Dedifferentiated amniotic fluid mesenchymal stem cell (primary cell): Measurements from ENCODE around the gene CADM2.

ENCODE experiments used
- DNase-seq: peaks from one replicate; pipeline ENCODE4 v3.0.0-alpha.2; 2016; ENCODE audit errors: extremely low spot score

Gene CADM2

DNA sequence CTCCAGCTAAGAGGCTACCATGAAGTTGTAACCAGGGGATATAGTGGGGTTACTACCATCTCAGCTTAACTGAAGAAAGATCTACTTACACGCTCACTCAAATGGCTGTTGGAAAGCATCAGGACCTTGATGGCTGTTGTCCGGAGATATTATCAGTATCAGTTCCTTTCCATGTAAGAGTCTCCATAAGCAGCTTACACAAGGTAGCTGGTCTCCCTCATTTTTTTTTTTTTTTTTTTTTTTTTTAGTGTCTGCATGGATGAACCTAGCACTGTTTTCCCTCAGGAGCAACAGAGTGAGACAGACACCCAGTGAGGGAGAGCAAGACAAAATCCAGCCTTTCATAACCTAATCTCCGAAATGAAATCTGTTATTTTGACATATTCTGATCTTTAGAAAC is 230.9 kb downstream of the CADM2 start:
- no peak for DNase-seq

DNA sequence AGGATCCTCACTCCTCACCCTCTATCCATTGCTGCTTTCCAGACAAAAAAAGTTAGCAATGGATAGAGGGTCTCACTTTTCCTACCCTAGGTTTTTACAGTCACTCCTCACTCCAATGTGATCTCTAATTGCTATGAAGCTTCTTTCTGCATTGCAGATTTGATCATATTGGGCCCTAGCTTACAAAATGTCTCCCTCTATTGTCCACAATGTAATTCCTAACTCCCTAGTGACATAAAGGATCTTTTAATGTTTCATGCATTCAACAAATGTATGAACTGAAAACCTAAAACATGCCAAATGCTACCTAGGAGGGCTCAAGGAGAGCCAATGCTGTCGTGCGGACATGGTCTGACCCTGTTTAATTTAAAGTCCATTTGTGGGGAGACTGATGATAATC is 234.8 kb downstream of the CADM2 start:
- no peak for DNase-seq

DNA sequence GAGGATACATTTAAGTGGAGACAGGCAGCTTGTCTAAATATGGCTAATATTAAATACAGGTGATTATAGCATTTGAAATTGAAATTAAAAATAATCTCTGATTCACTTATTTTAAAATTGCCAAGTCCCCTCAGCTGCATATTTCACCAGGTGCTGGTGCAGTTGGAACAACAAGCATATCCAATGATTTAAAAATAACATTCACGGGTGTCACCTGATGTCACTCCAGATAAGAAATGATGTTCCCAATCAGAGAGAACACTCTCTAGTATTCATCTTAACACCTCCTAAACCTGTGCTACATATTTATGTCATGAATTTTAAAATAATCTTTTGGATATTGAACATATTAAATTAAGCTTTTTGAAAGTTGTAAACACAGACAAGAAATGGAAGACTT is 249.9 kb downstream of the CADM2 start:
- no peak for DNase-seq

DNA sequence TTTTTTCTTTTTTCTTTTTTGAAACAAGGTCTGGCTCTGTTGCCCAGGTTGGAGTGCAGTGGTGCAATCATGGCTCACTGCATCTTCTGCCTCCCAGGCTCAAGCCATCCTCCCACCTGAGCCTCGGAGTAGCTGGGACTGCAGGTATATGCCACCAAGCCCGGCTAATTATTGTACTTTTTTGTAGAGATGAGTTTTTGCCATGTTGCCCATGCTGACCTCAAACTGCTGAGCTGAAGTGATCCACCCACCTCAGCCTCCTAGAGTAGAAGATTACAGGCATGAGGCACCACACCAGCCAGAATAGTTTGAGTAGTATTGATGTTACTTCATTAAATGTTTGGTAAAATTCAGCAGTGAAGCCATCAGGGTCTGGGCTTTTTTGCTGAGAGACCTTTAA is 251.8 kb downstream of the CADM2 start:
- no peak for DNase-seq

DNA sequence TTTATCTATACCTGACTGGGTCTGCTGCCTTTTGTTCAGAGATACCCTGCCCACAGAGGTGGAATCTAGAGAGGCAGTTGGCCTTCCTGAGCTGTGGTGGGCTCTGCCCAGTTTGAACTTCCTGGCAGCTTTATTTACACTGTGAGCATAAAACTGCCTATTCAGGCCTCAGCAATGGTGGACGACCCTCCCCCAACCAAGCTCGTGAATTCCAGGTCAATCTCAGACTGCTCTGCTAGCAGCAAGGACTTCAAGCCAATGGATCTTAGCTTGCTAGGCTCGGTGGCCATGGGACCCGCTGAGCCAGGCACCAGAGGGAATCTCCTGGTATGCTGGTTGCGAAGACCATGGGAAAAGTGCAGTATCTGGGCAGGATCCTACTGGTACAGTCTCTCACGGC is 270.2 kb downstream of the CADM2 start:
- DNase-seq = no peak

DNA sequence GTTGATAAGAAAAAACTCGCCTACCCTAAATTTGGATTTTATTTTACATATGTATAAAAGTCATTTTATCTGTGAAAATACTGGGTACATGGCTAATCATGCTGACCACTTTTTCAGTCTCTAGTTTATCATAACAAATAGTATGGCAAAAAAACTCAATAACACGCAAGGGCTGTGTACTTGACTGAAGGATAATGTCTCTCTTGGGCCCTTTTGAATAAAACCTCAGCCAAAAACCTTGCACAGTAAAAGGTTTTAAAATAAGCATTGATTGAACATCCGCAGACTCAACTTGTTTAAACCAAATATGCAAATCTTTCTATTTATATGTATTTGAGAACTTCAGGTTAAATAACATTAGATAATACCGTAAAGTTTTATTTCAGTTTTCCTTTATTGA is 285.3 kb downstream of the CADM2 start:
- DNase-seq = no peak

DNA sequence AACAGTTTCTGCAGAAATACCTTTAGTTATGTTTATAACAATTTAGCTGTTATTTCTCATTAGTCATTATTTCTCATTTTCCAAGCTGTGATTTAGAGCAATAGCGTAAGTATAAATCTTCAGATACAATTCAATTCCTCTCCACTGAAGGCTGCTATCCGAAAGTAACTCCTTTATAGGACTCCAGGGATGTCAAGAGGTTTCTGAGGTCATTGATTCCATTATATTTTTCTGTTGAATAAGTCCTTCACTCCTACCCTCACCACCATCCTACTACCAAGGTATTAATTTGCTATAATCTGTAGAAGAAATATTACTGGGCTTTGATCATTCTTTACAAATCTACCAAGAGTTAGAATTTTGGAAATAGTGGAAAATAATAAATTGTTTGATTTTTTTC is 285.7 kb downstream of the CADM2 start:
- no peak for DNase-seq

DNA sequence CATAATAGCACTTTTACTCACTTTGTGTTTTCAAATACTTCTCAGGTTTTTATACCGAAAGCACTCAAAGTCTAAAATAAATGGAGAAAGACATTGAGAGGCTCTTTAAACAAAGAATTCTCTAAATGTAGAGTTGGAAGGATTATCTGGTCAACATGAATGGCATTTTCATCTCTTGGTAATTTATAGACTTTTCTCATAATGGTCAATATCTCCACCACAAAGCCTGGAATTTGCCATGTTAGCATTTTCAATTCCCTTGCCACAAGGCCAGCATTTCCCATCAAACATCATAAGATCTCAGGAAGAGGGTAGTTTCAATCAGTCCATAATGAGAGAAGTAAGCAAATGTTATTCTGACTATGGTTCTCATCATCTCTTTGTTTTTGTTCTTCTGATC is 293.0 kb downstream of the CADM2 start:
- no peak for DNase-seq

DNA sequence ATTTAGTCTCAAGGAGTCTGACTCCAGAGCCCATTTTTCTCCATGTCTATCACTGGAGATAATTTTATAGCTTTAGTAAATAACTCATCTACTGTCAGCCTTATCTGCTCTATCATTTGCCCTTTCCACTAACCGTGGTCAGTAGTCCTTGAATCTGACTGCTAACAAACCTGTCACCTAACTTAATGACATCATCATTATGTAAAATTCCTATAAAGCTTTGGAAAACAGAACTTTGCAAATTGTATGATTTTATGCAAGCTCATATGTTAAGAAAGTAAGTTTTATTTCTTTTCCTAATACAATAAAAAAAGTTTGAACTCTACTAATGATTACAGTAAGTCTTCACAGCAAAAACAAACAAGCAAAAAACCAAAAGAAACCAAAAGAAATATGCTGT is 293.9 kb downstream of the CADM2 start:
- DNase-seq = no peak

DNA sequence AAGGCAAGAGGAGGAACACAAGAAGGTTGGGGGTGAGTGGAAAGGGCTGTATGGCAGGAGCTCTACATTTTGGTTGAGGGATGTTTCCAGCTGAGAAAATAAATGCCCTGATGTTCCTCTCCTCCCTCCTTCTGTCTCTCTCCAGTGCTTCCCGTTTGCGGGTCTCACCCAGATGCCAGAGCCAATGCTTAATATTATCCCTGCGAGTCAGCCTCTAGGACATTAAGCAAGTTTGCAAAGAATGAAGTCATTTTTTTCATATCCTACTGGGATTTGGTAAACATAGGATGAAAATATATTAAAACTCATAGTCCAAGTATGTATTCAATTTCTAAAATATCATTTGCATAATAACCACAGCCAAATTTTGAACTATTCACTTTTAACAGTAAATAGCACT is 295.9 kb downstream of the CADM2 start:
- no peak for DNase-seq

DNA sequence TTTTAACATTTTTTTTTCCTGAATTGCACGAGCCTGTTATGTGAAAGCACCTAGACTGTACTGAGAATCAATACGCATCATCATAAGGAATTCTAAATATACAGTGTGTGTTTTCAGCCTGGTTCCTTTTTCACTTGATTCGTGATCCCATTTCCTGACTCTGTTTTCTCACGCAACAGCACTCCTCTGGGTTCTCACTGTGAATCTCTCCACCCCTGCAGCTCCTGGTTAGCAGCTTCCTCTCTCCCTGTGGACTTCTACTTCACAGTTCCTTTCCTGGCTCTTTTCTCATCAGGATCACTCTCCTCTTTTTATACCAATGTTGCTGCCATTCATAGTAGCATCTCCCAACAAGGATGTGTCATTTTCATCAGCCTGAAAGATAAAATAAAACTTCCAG is 297.2 kb downstream of the CADM2 start:
- DNase-seq = no peak

DNA sequence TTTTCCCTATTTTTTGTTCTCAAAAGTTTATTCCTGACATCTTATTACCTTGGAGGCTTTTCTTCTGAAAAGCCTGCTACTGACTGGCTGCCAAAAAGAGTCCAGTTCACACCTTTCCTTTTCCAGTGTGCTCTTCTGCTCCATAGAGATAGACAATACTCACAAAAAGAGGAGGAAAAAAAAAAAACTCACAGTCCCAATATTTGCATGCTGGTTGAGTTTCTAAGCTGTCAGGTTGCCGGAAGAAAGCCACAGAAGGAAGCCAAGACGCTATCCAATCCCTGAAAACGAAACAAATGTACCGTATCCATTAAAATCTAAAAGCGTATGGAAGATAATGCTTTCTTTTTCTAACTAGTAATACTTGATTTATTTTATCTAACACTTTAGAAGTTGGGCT is 299.5 kb downstream of the CADM2 start:
- DNase-seq = no peak

DNA sequence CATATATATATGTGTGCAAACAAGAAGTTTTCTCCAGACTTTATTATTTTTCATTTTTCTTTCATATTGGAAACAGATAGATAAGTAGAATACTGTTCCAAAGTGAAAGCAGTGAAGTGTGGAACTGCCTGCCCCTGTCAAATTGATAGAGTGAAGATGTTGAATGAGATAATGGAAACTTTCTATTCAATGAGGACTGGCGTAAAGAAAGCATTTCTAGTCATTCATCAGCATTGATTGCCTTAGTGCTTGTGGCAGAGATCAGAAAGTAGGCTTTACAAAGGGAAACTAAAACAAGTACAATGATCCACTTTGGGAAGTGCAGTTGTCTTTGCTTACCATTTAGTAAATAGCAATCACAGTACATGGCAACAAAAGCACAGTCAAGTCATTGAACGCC is 300.0 kb downstream of the CADM2 start:
- DNase-seq = no peak

DNA sequence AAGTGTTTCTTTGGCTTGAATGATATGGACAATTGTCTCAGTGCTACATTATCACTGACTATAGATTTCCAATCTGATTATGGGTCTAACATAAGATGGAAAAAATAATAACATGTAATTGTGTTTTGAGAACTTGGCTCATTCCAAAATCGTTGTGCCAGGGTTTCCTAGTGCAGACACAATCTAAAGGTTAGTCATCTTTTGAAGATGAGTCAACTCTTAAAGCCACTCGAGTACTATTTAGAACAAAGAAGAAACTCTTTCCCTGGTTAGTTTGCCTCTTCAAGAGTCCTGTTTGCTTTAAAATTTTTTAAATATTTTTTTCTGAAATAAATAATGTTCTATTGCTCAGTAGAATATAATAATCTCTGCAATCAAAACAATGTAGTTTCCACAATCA is 301.0 kb downstream of the CADM2 start:
- DNase-seq = no peak

DNA sequence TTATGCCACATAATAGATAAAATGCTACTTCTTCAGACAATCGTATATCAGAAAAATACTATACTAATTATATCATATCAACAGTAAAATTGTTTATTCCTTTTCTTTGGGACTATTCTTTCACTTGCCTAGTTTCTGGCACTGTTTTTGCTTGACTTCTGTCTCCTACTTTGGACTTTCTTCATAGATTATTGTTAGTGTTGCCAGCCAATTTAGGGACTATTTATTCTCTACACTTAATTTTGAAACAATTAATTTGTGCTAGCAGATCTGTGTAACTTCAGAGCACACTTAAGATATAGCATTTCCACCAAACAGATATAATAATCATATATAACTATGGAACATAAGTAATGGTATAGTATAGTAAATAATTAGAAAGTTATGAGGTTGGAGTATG is 305.6 kb downstream of the CADM2 start:
- no peak for DNase-seq

DNA sequence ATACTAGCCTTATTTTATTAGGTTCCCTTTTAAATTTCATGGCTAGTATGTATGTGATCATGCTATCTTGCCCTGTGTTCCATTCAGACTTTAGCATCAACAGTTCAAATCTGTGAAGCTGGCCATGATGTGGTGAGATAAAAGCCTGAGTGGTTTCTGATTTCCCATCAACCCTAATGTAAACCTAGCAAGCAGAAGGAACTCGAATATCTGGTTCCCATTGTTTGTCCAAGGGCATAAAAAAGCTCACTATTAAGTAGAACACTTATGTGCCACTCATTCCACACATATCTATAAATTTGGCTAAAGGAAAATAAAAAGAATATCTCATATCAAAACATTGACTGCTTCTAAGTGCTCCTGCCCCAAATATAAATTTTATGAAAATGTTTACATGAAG is 311.7 kb downstream of the CADM2 start:
- DNase-seq = no peak

DNA sequence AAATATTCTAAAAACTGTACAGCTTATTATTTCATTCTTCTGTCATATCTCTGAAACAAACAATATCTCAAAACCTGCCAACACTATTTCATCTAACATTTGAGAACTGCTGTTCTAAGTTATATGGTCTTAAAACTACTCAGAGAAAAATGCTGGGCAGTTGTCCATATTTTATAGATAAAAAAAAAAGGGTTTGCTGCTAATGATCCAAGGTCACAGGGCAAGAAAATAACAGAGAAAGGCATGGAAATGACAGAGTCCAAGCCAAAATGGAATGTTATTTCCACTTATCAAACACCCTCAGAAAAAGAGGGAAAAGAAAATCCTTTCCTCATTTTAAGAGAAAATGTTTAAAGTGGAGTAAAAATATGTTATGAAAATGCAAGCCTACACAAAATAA is 313.1 kb downstream of the CADM2 start:
- DNase-seq = no peak

DNA sequence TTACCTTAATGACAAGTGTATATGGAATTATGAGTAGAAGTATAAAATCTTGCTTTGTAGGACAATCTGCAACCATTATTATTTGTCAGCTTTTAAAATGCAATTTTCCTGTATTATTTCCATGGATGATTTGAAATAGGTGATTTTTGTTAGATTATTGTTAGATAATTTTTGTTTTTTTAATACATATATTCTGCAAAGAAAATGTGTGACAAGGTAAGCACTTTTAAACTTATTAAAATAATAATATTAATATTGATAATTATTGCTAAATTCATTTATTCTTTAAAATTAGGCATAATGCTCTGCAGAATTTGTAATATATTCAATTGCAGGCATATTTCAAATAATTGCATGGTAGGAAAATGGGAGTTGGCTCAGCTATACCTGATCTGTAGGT is 329.5 kb downstream of the CADM2 start:
- no peak for DNase-seq

DNA sequence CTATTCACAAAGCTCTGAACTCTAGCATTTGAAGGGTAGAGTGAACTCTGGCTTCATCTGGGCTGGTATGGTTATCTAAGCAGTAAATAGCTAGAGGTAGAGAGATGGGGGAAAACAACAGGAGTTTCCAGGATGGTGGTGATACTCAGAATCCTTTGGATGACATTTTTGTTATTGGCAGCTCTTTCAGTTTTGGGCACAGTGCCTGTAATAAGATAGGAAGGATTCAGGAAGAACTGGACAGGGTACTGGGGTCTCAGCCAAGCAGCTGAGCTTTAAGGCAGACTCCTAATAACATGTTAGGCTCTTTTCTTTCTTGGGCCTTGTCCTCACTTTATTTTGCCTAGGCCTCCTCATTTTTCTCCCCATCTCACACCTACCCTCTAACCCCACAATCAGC is 338.5 kb downstream of the CADM2 start:
- no peak for DNase-seq

DNA sequence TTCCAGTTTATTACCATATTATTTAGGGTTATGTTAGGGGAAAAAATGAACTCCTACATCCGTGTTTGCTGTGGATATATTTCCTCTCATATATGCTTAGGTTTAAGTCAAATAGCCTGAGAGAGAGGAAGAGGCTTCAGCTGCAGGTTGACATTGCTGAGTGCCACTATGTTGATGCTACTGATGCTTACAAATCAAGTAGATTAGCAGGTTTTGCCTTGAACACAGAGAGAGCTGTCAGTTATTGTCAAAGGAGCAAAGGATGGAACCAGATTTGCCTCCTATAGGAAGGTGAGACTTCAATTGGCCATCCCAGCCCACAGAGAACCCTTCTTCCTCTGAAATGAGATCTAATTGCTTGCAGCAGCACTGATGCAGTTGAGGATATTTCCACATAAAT is 339.2 kb downstream of the CADM2 start:
- no peak for DNase-seq

DNA sequence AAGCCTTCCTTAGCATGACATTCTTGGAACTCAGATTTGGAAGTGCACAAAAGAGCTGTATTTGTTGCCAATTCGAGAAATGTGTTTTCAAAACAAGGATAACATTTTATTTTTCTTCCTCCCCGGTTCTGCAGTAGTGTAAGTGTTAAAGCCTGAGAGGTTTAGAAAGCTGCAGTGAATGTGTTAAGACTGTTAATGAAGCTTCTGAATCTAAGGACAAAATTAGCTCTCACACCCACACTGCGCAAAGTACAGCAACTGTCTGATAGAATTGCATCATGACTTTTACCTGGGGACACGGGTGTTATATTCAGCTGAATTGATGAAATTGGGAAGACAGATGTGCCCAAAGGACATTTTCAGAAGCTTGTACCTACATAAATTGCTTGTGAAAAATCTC is 344.4 kb downstream of the CADM2 start:
- DNase-seq = no peak

DNA sequence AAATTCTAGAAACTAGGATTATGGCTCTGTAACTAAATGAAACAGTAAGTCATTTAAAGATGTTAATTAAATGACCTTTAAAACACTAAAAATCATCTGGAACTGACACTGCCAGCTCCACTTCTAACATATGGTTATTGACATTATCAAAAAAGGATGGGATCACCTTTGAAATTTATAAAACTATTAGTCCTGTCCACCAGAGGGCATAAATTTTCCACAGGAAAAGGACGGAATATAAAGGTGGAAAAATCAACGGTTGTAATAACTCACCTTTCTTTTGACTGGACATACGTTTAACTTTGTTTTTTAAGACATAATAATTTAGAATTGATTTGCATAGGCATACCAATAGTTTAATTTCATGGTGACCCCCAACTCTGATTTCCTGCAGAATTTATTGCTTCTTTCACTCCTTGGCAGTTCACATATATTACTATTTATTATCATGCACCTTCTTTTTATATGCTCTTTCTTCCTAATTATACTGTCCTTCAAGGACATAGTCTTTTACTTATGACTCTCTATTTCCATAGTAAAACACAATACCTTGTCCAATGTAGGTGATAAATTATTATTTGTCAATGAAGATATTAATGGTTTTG is 345.7 kb downstream of the CADM2 start:
- no peak for DNase-seq

DNA sequence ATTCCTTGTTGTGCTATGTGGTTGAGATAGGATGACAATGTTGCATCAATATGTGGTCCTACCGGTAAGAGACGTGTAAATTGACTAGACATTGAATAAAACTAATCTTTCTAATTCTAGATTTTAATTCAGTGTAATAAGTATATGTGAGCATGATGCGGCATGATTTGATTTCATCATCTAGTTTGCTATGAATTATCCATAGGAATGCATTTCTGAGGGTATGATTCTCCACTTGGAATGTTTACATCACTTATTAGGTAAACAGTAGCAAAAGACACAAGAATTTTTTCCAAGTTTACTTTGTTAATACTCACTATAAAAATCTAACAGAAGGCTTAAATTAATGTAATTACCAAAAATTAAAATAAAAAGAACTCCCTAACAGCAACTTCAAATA is 353.5 kb downstream of the CADM2 start:
- no peak for DNase-seq

DNA sequence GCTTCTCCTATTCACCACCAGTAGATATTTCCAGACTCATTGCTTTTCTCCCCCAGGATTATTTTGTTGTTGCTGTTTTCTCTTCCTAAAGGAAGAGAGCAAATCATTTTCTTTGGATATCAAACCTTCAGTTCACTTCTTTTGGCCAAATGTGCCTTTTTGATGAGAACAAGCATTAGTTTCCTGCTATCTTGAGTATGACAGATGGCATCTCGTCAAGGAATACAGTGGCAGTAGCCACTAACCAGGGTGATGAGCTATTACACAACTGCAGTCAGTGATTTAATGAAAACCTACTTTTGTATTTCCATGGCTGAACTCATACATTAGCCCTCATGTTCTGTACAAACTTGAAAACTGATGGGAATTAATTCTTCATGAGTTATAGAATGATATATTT is 354.6 kb downstream of the CADM2 start:
- DNase-seq = no peak

DNA sequence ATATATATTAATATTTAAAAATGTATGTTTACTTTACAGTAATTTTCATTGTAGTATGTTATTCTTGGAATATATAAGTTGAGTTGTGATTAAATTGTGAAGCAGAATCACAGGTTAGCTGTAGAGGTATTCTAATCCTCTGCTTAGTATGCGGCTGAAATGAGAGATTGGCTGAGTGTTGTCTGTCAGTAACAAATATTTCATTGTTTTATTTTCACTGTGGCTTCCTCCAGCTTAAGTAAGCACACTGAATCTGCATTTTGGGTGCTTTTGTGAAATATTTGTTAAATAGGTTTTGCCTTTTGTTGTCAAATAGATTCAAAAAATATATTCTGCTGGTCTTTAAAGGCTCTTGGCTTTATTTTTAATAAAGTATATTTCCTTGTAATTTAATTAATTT is 357.5 kb downstream of the CADM2 start:
- DNase-seq = no peak
